Fibroblast of lung (primary cell): ENCODE data around the gene STEAP1B. TPM values are rescaled to one million over a fixed set of nuclear protein-coding genes. Genes with fewer than 3 reads are reported as not detected.

Experiments used
- DNase-seq, 2 donors: peaks; one replicate each; pipeline versions ENCODE4 v3.0.0 to v3.0.0-alpha.2; 2010; ENCODE audit warnings: low read depth in 2 of 2
- H2AFZ ChIP-seq: 2 replicates; pipeline ENCODE4 v1.5.1; 2012; ENCODE audit warnings: low read length, control low read depth, inconsistent platforms
- H3K27ac ChIP-seq: 2 replicates; pipeline ENCODE4 v1.5.1; 2011; ENCODE audit warnings: low read length, control low read depth; ENCODE audit not compliant: insufficient read depth
- H3K27me3 ChIP-seq: 2 replicates; pipeline ENCODE4 v1.5.1; 2011; ENCODE audit warnings: mild to moderate bottlenecking, low read length; ENCODE audit not compliant: control insufficient read depth, insufficient read depth
- H3K36me3 ChIP-seq: 2 replicates; pipeline ENCODE4 v1.5.1; 2011; ENCODE audit warnings: low read length; ENCODE audit not compliant: control insufficient read depth, insufficient read depth
- H3K4me1 ChIP-seq: 2 replicates; pipeline ENCODE4 v1.5.1; 2011; ENCODE audit warnings: low read length; ENCODE audit not compliant: control insufficient read depth, insufficient read depth; ENCODE audit errors: extremely low read depth
- H3K4me2 ChIP-seq: 2 replicates; pipeline ENCODE4 v1.5.1; 2011; ENCODE audit warnings: low read length, control low read depth; ENCODE audit not compliant: insufficient read depth; ENCODE audit errors: extremely low read depth
- H3K4me3 ChIP-seq, 4 experiments: fragments of 200-600 bp in 1 of 4; sonication (generic) in 1 of 4; replicated peaks in 1 of 4; 2 replicates each; pipeline ENCODE4 v1.5.1; 2011 to 2016; ENCODE audit warnings: low read length in 4 of 4, low read depth in 3 of 4, mild to moderate bottlenecking in 3 of 4, control low read depth in 2 of 4, inconsistent platforms in 1 of 4, mixed read lengths in 1 of 4; ENCODE audit not compliant: insufficient read depth in 1 of 4; ENCODE audit errors: control extremely low read depth in 1 of 4
- H3K79me2 ChIP-seq: 2 replicates; pipeline ENCODE4 v1.5.1; 2012; ENCODE audit warnings: mild to moderate bottlenecking, low read length, inconsistent platforms; ENCODE audit not compliant: control insufficient read depth, insufficient read depth
- H3K9ac ChIP-seq: 2 replicates; pipeline ENCODE4 v1.5.1; 2011; ENCODE audit warnings: mild to moderate bottlenecking, low read length, control low read depth; ENCODE audit not compliant: insufficient read depth
- H3K9me3 ChIP-seq: 2 replicates; pipeline ENCODE4 v1.5.1; 2012; ENCODE audit warnings: low read depth, low read length; ENCODE audit not compliant: control insufficient read depth, insufficient read depth
- H4K20me1 ChIP-seq: 2 replicates; pipeline ENCODE4 v1.5.1; 2011; ENCODE audit warnings: low read length; ENCODE audit not compliant: control insufficient read depth, insufficient read depth; ENCODE audit errors: extremely low read depth
- CTCF ChIP-seq, 2 donors: IDR thresholded peaks in 1 of 2; conservative IDR thresholded peaks in 1 of 2; 1 replicate in 1 of 2; 2 replicates in 1 of 2; pipeline ENCODE4 v1.5.1; 2011 to 2012; ENCODE audit warnings: low read length in 2 of 2, control low read depth in 1 of 2, inconsistent platforms in 1 of 2, low read depth in 1 of 2, mild to moderate bottlenecking in 1 of 2
- EZH2 ChIP-seq: IDR thresholded peaks from 2 replicates; pipeline ENCODE4 v1.5.1; 2012; ENCODE audit warnings: low read length, control low read depth, mild to moderate bottlenecking; ENCODE audit errors: missing control alignments
- polyA plus RNA-seq, 2 donors: library from polyadenylated mRNA; depleted of rRNA in 1 of 2; stranded (reverse) in 1 of 2; unstranded in 1 of 2; fragments of >200 nt; gene quantifications; 2 replicates each; pipeline ENCODE4 v1.2.1, GENCODE V29; 2011 to 2012; ENCODE audit warnings: missing spikeins in 1 of 2
- total RNA-seq: library from RNA; depleted of rRNA; stranded (reverse); fragments of >200 nt; gene quantifications from 2 replicates; pipeline ENCODE4 v1.2.1, GENCODE V29; 2014

STEAP1B gene
- total and polyA plus RNA-seq, 2 donors (not counting 1 experiment from before 2014, with no cell fraction given): 11.4 to 14.7 TPM

- no peak overlapping the region for H3K4me2 ChIP-seq
- no peaks in the 10 kb centered on the region for H3K27me3 ChIP-seq
- no peaks in the 10 kb centered on the region for H4K20me1 ChIP-seq
- no peak overlapping the region for H2AFZ ChIP-seq
- no peak overlapping the region for H3K4me3 ChIP-seq
- no peaks in the 10 kb centered on the region for H3K79me2 ChIP-seq
- no peak for DNase-seq
- no peaks in the 10 kb centered on the region for H3K9me3 ChIP-seq
- H3K4me1 ChIP-seq: no peaks in the 10 kb centered on the region
- H3K9ac ChIP-seq: no peak overlapping the region
- H3K27ac ChIP-seq: no peak overlapping the region
- no peak for TF ChIP-seq CTCF (conservative IDR thresholded peaks at IDR 0.05 in 1 of 2, IDR thresholded peaks at IDR 0.05 in 1 of 2; ENCODE audit: low read depth in 1 of 2, low read length in 2 of 2)
- no peaks in the 10 kb centered on the region for H3K36me3 ChIP-seq
These were observed 95.5 kb downstream of the STEAP1B start for GRCh38 chr7:22404421-22405023.

- DNase-seq: no peak
- no peaks in the 10 kb centered on the region for H3K4me1 ChIP-seq
- no peaks in the 10 kb centered on the region for H3K9me3 ChIP-seq
- TF ChIP-seq CTCF (conservative IDR thresholded peaks at IDR 0.05 in 1 of 2, IDR thresholded peaks at IDR 0.05 in 1 of 2; ENCODE audit: low read depth in 1 of 2, low read length in 2 of 2) (no peak), EZH2 (no peak)
- no peak overlapping the region for H3K9ac ChIP-seq
- no peak overlapping the region for H3K4me2 ChIP-seq
- H3K27ac ChIP-seq: no peak overlapping the region
- H4K20me1 ChIP-seq: no peaks in the 10 kb centered on the region
- H3K79me2 ChIP-seq: no peaks in the 10 kb centered on the region
- no peaks in the 10 kb centered on the region for H3K36me3 ChIP-seq
- H2AFZ ChIP-seq: no peak overlapping the region
- H3K27me3 ChIP-seq: no peaks in the 10 kb centered on the region
- no peak overlapping the region for H3K4me3 ChIP-seq
These were observed 96.6 kb downstream of the STEAP1B start for GRCh38 chr7:22403344-22403743.

GRCh38 chr7:22402250-22402649 is 97.7 kb downstream of the STEAP1B start:
- Histone ChIP-seq H3K27me3 (no peaks in the 10 kb centered on the region), H3K9me3 (no peaks in the 10 kb centered on the region), H2AFZ (no peak overlapping the region), H4K20me1 (no peaks in the 10 kb centered on the region), H3K4me2 (no peak overlapping the region), H3K4me3 (no peak overlapping the region), H3K36me3 (no peaks in the 10 kb centered on the region), H3K4me1 (no peaks in the 10 kb centered on the region), H3K27ac (no peak overlapping the region), H3K9ac (no peak overlapping the region), H3K79me2 (no peaks in the 10 kb centered on the region)
- TF ChIP-seq CTCF (conservative IDR thresholded peaks at IDR 0.05 in 1 of 2, IDR thresholded peaks at IDR 0.05 in 1 of 2; ENCODE audit: low read depth in 1 of 2, low read length in 2 of 2): no peak
- TF ChIP-seq EZH2: no peak
- DNase-seq: peak in 1 of 2 donors; percentile 11
